DOHH2 (cell line): ENCODE data around the gene VPS26B.

ENCODE experiments used
- EZH2phosphoT487 ChIP-seq: fragments of 200-600 bp; sonication (generic); IDR thresholded peaks from 2 replicates; pipeline ENCODE4 v1.6.1; 2017; ENCODE audit warnings: borderline replicate concordance, mild to moderate bottlenecking, antibody characterized with exemption, low read length, moderate library complexity, mixed read lengths
- TF ChIP-seq, protein P1 (sequence below): fragments of 200-600 bp; sonication (generic); IDR thresholded peaks from one replicate; pipeline ENCODE4 v1.5.1; 2014; ENCODE audit warnings: antibody characterized with exemption, mild to moderate bottlenecking, low read depth, low read length; ENCODE audit not compliant: poor library complexity, severe bottlenecking

DNA sequence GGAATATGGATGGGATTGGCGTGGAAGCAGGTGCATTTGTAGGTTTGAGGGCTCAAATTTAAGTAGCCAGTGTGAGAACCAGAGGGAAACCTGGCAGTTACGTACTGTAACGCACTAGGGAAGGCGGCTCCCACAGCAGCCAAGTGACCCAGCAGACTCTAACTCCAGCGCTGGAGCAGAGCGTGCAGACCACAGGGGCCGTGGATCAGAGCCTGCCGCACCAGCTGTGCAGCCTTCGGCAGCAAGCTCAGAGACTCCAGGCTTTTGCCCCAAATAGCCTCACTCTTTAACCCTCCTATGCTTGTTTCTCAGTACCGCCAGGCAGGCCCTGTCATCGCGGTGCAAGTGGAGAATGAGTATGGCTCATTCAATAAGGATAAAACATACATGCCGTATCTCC is 64.0 kb downstream of the VPS26B start:
- TF ChIP-seq, protein P1, sequence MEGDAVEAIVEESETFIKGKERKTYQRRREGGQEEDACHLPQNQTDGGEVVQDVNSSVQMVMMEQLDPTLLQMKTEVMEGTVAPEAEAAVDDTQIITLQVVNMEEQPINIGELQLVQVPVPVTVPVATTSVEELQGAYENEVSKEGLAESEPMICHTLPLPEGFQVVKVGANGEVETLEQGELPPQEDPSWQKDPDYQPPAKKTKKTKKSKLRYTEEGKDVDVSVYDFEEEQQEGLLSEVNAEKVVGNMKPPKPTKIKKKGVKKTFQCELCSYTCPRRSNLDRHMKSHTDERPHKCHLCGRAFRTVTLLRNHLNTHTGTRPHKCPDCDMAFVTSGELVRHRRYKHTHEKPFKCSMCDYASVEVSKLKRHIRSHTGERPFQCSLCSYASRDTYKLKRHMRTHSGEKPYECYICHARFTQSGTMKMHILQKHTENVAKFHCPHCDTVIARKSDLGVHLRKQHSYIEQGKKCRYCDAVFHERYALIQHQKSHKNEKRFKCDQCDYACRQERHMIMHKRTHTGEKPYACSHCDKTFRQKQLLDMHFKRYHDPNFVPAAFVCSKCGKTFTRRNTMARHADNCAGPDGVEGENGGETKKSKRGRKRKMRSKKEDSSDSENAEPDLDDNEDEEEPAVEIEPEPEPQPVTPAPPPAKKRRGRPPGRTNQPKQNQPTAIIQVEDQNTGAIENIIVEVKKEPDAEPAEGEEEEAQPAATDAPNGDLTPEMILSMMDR = no peak
- TF ChIP-seq EZH2phosphoT487 = no peak
